Neural progenitor cell (in vitro differentiated cells): ENCODE measurements around the gene HMGB2. TPM values are rescaled to one million over a fixed set of nuclear protein-coding genes. Genes with fewer than 3 reads are reported as not detected.

Experiments
- DNase-seq: peaks from one replicate; pipeline ENCODE4 v3.0.0-alpha.2; 2016; ENCODE audit warnings: low spot score
- H2AFZ ChIP-seq: fragments of 200-600 bp; sonication (generic); replicated peaks from 2 replicates; pipeline ENCODE4 v1.6.1; 2016; ENCODE audit warnings: antibody characterized with exemption
- H3F3A ChIP-seq: fragments of 200-600 bp; sonication (generic); 2 replicates; pipeline ENCODE4 v1.6.1; 2016; ENCODE audit warnings: antibody characterized with exemption, low read depth
- H3K27ac ChIP-seq: fragments of 200-600 bp; sonication (generic); 2 replicates; pipeline ENCODE4 v1.5.1; 2016; ENCODE audit warnings: mild to moderate bottlenecking
- H3K27me3 ChIP-seq: fragments of 200-600 bp; sonication (generic); 2 replicates; pipeline ENCODE4 v1.6.1; 2016; ENCODE audit warnings: mild to moderate bottlenecking, moderate library complexity
- H3K36me3 ChIP-seq: fragments of 200-600 bp; sonication (generic); 2 replicates; pipeline ENCODE4 v1.5.1; 2016
- H3K4me1 ChIP-seq: fragments of 200-600 bp; sonication (generic); 2 replicates; pipeline ENCODE4 v1.6.1; 2016; ENCODE audit warnings: mixed run types
- H3K4me2 ChIP-seq: fragments of 200-600 bp; sonication (generic); 2 replicates; pipeline ENCODE4 v1.6.1; 2016
- H3K4me3 ChIP-seq: fragments of 200-600 bp; sonication (generic); 2 replicates; pipeline ENCODE4 v1.5.1; 2016
- H3K79me2 ChIP-seq: fragments of 200-600 bp; sonication (generic); 2 replicates; pipeline ENCODE4 v1.6.1; 2016; ENCODE audit warnings: low read depth
- H3K9ac ChIP-seq: fragments of 200-600 bp; sonication (generic); 2 replicates; pipeline ENCODE4 v1.6.1; 2016
- H3K9me3 ChIP-seq: fragments of 200-600 bp; sonication (generic); 2 replicates; pipeline ENCODE4 v1.5.1; 2016; ENCODE audit warnings: low read depth
- H4K20me1 ChIP-seq: fragments of 200-600 bp; sonication (generic); 2 replicates; pipeline ENCODE4 v1.6.1; 2016; ENCODE audit warnings: low read depth
- H3K27ac Mint-ChIP-seq: 3 replicates; pipeline ENCODE4 v1.8.0; 2021; ENCODE audit warnings: mixed read lengths
- H3K27me3 Mint-ChIP-seq: 2 replicates; pipeline ENCODE4 v1.8.0; 2022; ENCODE audit warnings: low read depth, mild to moderate bottlenecking, inconsistent platforms, moderate library complexity, mixed read lengths; ENCODE audit not compliant: insufficient read depth
- H3K36me3 Mint-ChIP-seq: 3 replicates; pipeline ENCODE4 v1.8.0; 2021; ENCODE audit warnings: mixed read lengths
- H3K4me1 Mint-ChIP-seq: 3 replicates; pipeline ENCODE4 v1.8.0; 2021; ENCODE audit warnings: mixed read lengths
- H3K4me3 Mint-ChIP-seq: 3 replicates; pipeline ENCODE4 v1.8.0; 2021; ENCODE audit warnings: mild to moderate bottlenecking, moderate library complexity, mixed read lengths
- H3K9me3 Mint-ChIP-seq: 3 replicates; pipeline ENCODE4 v1.8.0; 2020; ENCODE audit warnings: mixed read lengths
- CTCF ChIP-seq: fragments of 200-600 bp; sonication (generic); IDR thresholded peaks from 2 replicates; pipeline ENCODE4 v1.5.1; 2017; ENCODE audit warnings: antibody characterized with exemption, mild to moderate bottlenecking
- EZH2 ChIP-seq: fragments of 200-600 bp; sonication (generic); IDR thresholded peaks from 2 replicates; pipeline ENCODE4 v1.6.1; 2017; ENCODE audit warnings: antibody characterized with exemption, mild to moderate bottlenecking, moderate library complexity
- EZH2phosphoT487 ChIP-seq: fragments of 200-600 bp; sonication (generic); IDR thresholded peaks from 2 replicates; pipeline ENCODE4 v1.6.1; 2017; ENCODE audit warnings: antibody characterized with exemption
- total RNA-seq: library from RNA; depleted of rRNA; stranded (reverse); fragments of >200 nt; gene quantifications from 2 replicates; pipeline ENCODE4 v1.2.3, GENCODE V29; 2015; ENCODE audit warnings: low replicate concordance

Gene HMGB2
- total RNA-seq, 1 donor from 2014 or later: 1,033 TPM

- no peak for TF ChIP-seq EZH2phosphoT487
- TF ChIP-seq EZH2: no peak
- TF ChIP-seq CTCF: no peak
- H3K4me3 ChIP-seq: no peak overlapping the region
- Mint-ChIP-seq H3K4me3 (no peak overlapping the region), H3K36me3 (peaks cover 4% of the 10 kb centered on the region), H3K27me3 (no peaks in the 10 kb centered on the region), H3K9me3 (no peaks in the 10 kb centered on the region), H3K4me1 (peaks cover 13% of the 10 kb centered on the region), H3K27ac (no peak overlapping the region)
- no peaks in the 10 kb centered on the region for H4K20me1 ChIP-seq
- H3K4me2 ChIP-seq: no peak overlapping the region
- no peak overlapping the region for H3K9ac ChIP-seq
- no peaks in the 10 kb centered on the region for H3K9me3 ChIP-seq
- H3K27ac ChIP-seq: no peak overlapping the region
- H2AFZ ChIP-seq: no peak overlapping the region
- peaks cover 22% of the 10 kb centered on the region for H3K4me1 ChIP-seq
- no peak for DNase-seq
- H3K36me3 ChIP-seq: no peaks in the 10 kb centered on the region
- no peaks in the 10 kb centered on the region for H3K27me3 ChIP-seq
- H3F3A ChIP-seq: peaks cover 21% of the 10 kb centered on the region
- no peaks in the 10 kb centered on the region for H3K79me2 ChIP-seq
Measured at GRCh38 chr4:173346074-173346473, 11.9 kb upstream of the HMGB2 start.

GRCh38 chr4:173345648-173346047, 11.5 kb upstream of the HMGB2 start:
- Histone ChIP-seq H4K20me1 (no peaks in the 10 kb centered on the region), H3K79me2 (no peaks in the 10 kb centered on the region), H3K4me1 (peaks cover 27% of the 10 kb centered on the region), H3K36me3 (no peaks in the 10 kb centered on the region), H3K27ac (no peak overlapping the region), H3K27me3 (no peaks in the 10 kb centered on the region), H3F3A (peaks cover 25% of the 10 kb centered on the region), H3K4me2 (no peak overlapping the region), H3K9ac (no peak overlapping the region), H3K4me3 (no peak overlapping the region), H3K9me3 (no peaks in the 10 kb centered on the region), H2AFZ (no peak overlapping the region)
- H3K36me3 Mint-ChIP-seq: peaks cover 3% of the 10 kb centered on the region
- H3K4me3 Mint-ChIP-seq: no peak overlapping the region
- TF ChIP-seq EZH2phosphoT487 (no peak), EZH2 (no peak), CTCF (no peak)
- no peaks in the 10 kb centered on the region for H3K9me3 Mint-ChIP-seq
- DNase-seq: no peak
- H3K27ac Mint-ChIP-seq: no peak overlapping the region
- H3K4me1 Mint-ChIP-seq: peaks cover 17% of the 10 kb centered on the region
- no peaks in the 10 kb centered on the region for H3K27me3 Mint-ChIP-seq

- Mint-ChIP-seq H3K9me3 (no peaks in the 10 kb centered on the region), H3K4me1 (peaks cover 21% of the 10 kb centered on the region), H3K27me3 (no peaks in the 10 kb centered on the region), H3K4me3 (no peak overlapping the region), H3K27ac (no peak overlapping the region), H3K36me3 (no peaks in the 10 kb centered on the region)
- TF ChIP-seq CTCF (no peak), EZH2phosphoT487 (no peak), EZH2 (no peak)
- no peaks in the 10 kb centered on the region for H3K27me3 ChIP-seq
- H3K79me2 ChIP-seq: no peaks in the 10 kb centered on the region
- peak overlapping the region; percentile 51 for H3K4me2 ChIP-seq
- peak; percentile 18 for DNase-seq
- no peaks in the 10 kb centered on the region for H4K20me1 ChIP-seq
- H3K36me3 ChIP-seq: no peaks in the 10 kb centered on the region
- peaks cover 31% of the 10 kb centered on the region for H3K4me1 ChIP-seq
- no peak overlapping the region for H3K4me3 ChIP-seq
- no peak overlapping the region for H3K9ac ChIP-seq
- no peak overlapping the region for H3K27ac ChIP-seq
- peaks cover 25% of the 10 kb centered on the region for H3F3A ChIP-seq
- no peaks in the 10 kb centered on the region for H3K9me3 ChIP-seq
- H2AFZ ChIP-seq: no peak overlapping the region
Measured at GRCh38 chr4:173343832-173344397, 9.8 kb upstream of the HMGB2 start.
